GM19463 (cell line): ENCODE measurements around the gene DAW1.
A peak's percentile ranks its signal among the peaks of the same experiment; 100 is the strongest.

Source experiments
- ATAC-seq: cut with Tn5 transposase; IDR thresholded peaks from one replicate; pipeline ENCODE4 v1.9.1; 2021; ENCODE audit warnings: mild to moderate bottlenecking, moderate library complexity; ENCODE audit not compliant: unreplicated experiment

The DAW1 gene

GRCh38 chr2:227861011-227861410 lies 10.4 kb upstream of the DAW1 start:
- no peak for ATAC-seq

GRCh38 chr2:227862227-227862740 lies 9.1 kb upstream of the DAW1 start:
- no peak for ATAC-seq

- no peak for ATAC-seq
These were observed 8.5 kb upstream of the DAW1 start for GRCh38 chr2:227862741-227863588.

GRCh38 chr2:227864161-227864756 lies 7.2 kb upstream of the DAW1 start:
- ATAC-seq, result no peak

GRCh38 chr2:227865291-227865690 lies 6.1 kb upstream of the DAW1 start:
- no peak for ATAC-seq

- ATAC-seq, result no peak
These were observed 4.0 kb upstream of the DAW1 start for GRCh38 chr2:227867386-227867785.

GRCh38 chr2:227870710-227871374 lies 589 bp upstream of the DAW1 start:
- ATAC-seq, result no peak

- ATAC-seq, result no peak
These were observed 1.2 kb downstream of the DAW1 start for GRCh38 chr2:227872676-227873075.

- ATAC-seq, result no peak
These were observed 4.9 kb downstream of the DAW1 start for GRCh38 chr2:227876300-227876801.

- no peak for ATAC-seq
These were observed 6.2 kb downstream of the DAW1 start for GRCh38 chr2:227877421-227878310.

- ATAC-seq, result no peak
These were observed 9.0 kb downstream of the DAW1 start for GRCh38 chr2:227880460-227880859.

GRCh38 chr2:227881866-227882517 lies 10.6 kb downstream of the DAW1 start:
- peak; percentile 78 for ATAC-seq

- peak; percentile 86 for ATAC-seq
These were observed 13.1 kb downstream of the DAW1 start for GRCh38 chr2:227884511-227884947.

GRCh38 chr2:227886149-227886548 lies 14.7 kb downstream of the DAW1 start:
- no peak for ATAC-seq

GRCh38 chr2:227888289-227888688 lies 16.9 kb downstream of the DAW1 start:
- ATAC-seq, result no peak

GRCh38 chr2:227889336-227889735 lies 17.9 kb downstream of the DAW1 start:
- no peak for ATAC-seq

GRCh38 chr2:227890495-227891079 lies 19.2 kb downstream of the DAW1 start:
- peak; percentile 71 for ATAC-seq

GRCh38 chr2:227891673-227892072 lies 20.2 kb downstream of the DAW1 start:
- no peak for ATAC-seq

- ATAC-seq, result no peak
These were observed 31.9 kb downstream of the DAW1 start for GRCh38 chr2:227903381-227903780.

GRCh38 chr2:227906991-227907390 lies 35.6 kb downstream of the DAW1 start:
- ATAC-seq, result no peak
